ENCODE measurements around the gene TMEM184A.

Gene TMEM184A

GRCh38 chr7:1595027-1595426, 39.0 kb upstream of the TMEM184A start:
- Mint-ChIP-seq H3K27ac (no peak overlapping the region), H3K9me3 (peaks cover 7% of the 10 kb centered on the region in 2 donors), H3K4me3 (no peak overlapping the region), H3K27me3 (peaks cover 7 to 18% of the 10 kb centered on the region in 2 donors), H3K4me1 (peaks cover 31 to 35% of the 10 kb centered on the region in 2 donors), H3K36me3 (peaks cover 0 to 9% of the 10 kb centered on the region in 2 donors)
- DNase-seq (no peak), ATAC-seq (replicated peaks) (no peak)

- H3K27me3 Mint-ChIP-seq, result peaks cover 7 to 18% of the 10 kb centered on the region in 2 donors
- DNase-seq (no peak), ATAC-seq (replicated peaks) (no peak)
Measured at GRCh38 chr7:1593904-1594421, 38.0 kb upstream of the TMEM184A start.

DNA sequence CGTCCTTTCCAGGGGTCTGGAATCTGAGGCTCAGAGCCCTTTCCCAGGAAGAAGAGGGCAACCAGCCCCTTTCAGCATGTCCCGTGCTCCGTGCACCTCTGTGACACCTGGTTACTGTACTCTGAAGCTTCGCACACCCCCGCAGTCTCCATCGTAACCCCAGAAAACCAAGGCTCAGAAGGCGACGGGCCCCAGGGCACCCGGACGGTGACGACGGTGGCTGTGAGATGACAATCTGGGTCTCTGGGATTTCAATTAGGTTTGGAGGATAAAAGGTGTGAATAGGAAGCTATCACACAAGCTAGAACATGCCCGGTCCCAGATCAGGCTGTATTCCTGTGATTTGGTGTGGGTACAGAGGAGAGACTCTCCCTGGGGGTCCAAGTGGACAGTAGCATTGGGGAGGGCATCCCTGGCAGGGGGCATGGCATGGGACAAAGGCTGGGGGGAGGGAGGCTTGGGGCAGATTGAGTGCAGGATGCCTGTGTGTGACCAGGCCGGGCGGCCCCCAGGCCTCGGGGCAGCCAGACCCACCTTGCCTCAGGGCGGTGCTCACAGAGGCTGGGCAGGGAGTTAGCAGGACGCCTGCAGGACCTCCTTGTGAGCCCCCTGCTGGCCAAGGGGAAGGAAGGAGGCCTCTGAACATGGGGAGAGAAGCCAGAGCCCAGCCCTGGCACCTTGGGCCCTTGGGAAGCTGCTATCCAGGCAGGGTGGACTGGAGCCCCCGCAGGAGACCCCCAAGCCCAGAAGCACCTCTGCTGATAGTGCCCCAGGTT, 37.3 kb upstream of the TMEM184A start:
- Mint-ChIP-seq H3K9me3 (peaks cover 7% of the 10 kb centered on the region in 2 donors), H3K4me1 (peaks cover 29 to 35% of the 10 kb centered on the region in 2 donors), H3K27me3 (peaks cover 14 to 18% of the 10 kb centered on the region in 2 donors), H3K4me3 (no peak overlapping the region), H3K36me3 (peaks cover 0 to 12% of the 10 kb centered on the region in 2 donors), H3K27ac (peak overlapping the region; percentile 38)
- no peak for DNase-seq
- peak in 1 of 2 donors; percentile 25 for ATAC-seq (replicated peaks)

More at GRCh38 chr7:1593904-1594421, 38.0 kb upstream of the TMEM184A start:
- H3K27ac Mint-ChIP-seq, result no peak overlapping the region
- H3K4me3 Mint-ChIP-seq, result no peak overlapping the region
- H3K9me3 Mint-ChIP-seq, result peaks cover 7 to 8% of the 10 kb centered on the region in 2 donors
- peaks cover 31 to 35% of the 10 kb centered on the region in 2 donors for H3K4me1 Mint-ChIP-seq
- peaks cover 0 to 10% of the 10 kb centered on the region in 2 donors for H3K36me3 Mint-ChIP-seq

- peaks cover 6 to 7% of the 10 kb centered on the region in 2 donors for H3K9me3 Mint-ChIP-seq
- DNase-seq (peak; percentile 64), ATAC-seq (replicated peaks) (peak; percentile 74 to 77)
- H3K4me1 Mint-ChIP-seq, result peaks cover 28 to 35% of the 10 kb centered on the region in 2 donors
- H3K4me3 Mint-ChIP-seq, result peak overlapping the region; percentile 66 to 75
- peaks cover 0 to 11% of the 10 kb centered on the region in 2 donors for H3K36me3 Mint-ChIP-seq
- H3K27me3 Mint-ChIP-seq, result peaks cover 16 to 18% of the 10 kb centered on the region in 2 donors
- H3K27ac Mint-ChIP-seq, result peak overlapping the region; percentile 65
Measured at GRCh38 chr7:1592299-1592871, 36.4 kb upstream of the TMEM184A start.

DNA sequence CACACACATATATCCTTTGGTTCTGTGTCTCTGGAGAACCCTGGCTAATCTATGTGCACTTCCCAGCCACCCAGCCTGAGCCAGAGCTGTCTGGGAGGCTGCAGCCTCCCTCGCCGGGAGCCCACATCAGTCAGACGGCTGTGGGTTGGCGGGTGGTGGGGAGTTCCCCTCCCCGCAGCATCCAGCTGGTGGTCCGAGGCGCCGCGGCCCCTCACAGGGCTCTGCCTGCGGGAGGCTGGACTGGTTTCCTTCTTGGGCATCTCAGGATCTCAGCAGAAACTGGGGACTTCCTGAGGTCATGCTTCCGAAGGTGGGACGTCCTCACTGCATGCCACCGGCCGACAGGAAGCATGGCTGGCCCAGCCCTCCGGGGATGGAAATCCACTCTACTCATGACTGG, 35.9 kb upstream of the TMEM184A start:
- peak overlapping the region; percentile 65 for H3K27ac Mint-ChIP-seq
- H3K27me3 Mint-ChIP-seq, result peaks cover 16 to 18% of the 10 kb centered on the region in 2 donors
- H3K9me3 Mint-ChIP-seq, result peaks cover 6 to 7% of the 10 kb centered on the region in 2 donors
- peaks cover 0 to 11% of the 10 kb centered on the region in 2 donors for H3K36me3 Mint-ChIP-seq
- no peak for DNase-seq
- peak overlapping the region; percentile 66 to 75 for H3K4me3 Mint-ChIP-seq
- ATAC-seq (replicated peaks), result peak; percentile 44 to 48
- peaks cover 28 to 35% of the 10 kb centered on the region in 2 donors for H3K4me1 Mint-ChIP-seq

GRCh38 chr7:1591396-1591795, 35.4 kb upstream of the TMEM184A start:
- peaks cover 0 to 11% of the 10 kb centered on the region in 2 donors for H3K36me3 Mint-ChIP-seq
- H3K9me3 Mint-ChIP-seq, result peaks cover 6 to 7% of the 10 kb centered on the region in 2 donors
- DNase-seq (no peak), ATAC-seq (replicated peaks) (peak; percentile 1 to 5)
- H3K27me3 Mint-ChIP-seq, result peaks cover 16 to 18% of the 10 kb centered on the region in 2 donors
- H3K4me1 Mint-ChIP-seq, result peaks cover 28 to 35% of the 10 kb centered on the region in 2 donors
- H3K27ac Mint-ChIP-seq, result peak overlapping the region; percentile 65
- H3K4me3 Mint-ChIP-seq, result peak overlapping the region; percentile 66 to 75

DNA sequence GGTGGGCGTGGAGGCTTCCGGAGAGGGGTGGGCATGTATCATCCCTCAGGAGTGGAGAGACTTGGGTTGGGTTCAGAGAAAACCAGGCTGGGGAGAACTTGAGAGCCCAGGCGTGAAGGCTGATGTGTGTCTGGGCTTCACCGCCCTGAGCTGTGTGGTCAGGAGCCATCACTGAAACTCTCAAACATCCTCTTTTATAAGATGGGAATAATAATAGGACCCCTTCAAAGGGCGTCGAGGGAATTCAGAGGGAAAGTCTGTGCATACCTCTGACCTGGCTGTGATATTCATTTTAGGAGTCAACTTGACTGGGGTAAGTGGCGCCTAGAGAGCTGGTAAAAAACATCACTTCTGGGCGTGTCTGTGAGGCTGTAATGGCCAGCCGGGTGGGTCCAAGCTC, 34.9 kb upstream of the TMEM184A start:
- H3K27me3 Mint-ChIP-seq, result peaks cover 16 to 18% of the 10 kb centered on the region in 2 donors

GRCh38 chr7:1590476-1590875, 34.5 kb upstream of the TMEM184A start:
- Mint-ChIP-seq H3K36me3 (peaks cover 0 to 11% of the 10 kb centered on the region in 2 donors), H3K27me3 (peaks cover 16 to 18% of the 10 kb centered on the region in 2 donors), H3K4me1 (peaks cover 28 to 35% of the 10 kb centered on the region in 2 donors), H3K4me3 (peak overlapping the region in 1 of 2 donors; percentile 35), H3K9me3 (peaks cover 6 to 7% of the 10 kb centered on the region in 2 donors), H3K27ac (peak overlapping the region; percentile 38)
- ATAC-seq (replicated peaks) (no peak), DNase-seq (no peak)

More for the DNA sequence above, 34.9 kb upstream of the TMEM184A start:
- H3K27ac Mint-ChIP-seq, result peak overlapping the region; percentile 65
- H3K36me3 Mint-ChIP-seq, result peaks cover 0 to 11% of the 10 kb centered on the region in 2 donors
- DNase-seq, result peak; percentile 30
- peak overlapping the region; percentile 66 to 75 for H3K4me3 Mint-ChIP-seq
- ATAC-seq (replicated peaks), result peak; percentile 31 to 56
- H3K4me1 Mint-ChIP-seq, result peaks cover 28 to 35% of the 10 kb centered on the region in 2 donors
- H3K9me3 Mint-ChIP-seq, result peaks cover 6 to 7% of the 10 kb centered on the region in 2 donors

GRCh38 chr7:1588978-1589377, 33.0 kb upstream of the TMEM184A start:
- H3K36me3 Mint-ChIP-seq, result peaks cover 2 to 16% of the 10 kb centered on the region in 2 donors
- peaks cover 0 to 5% of the 10 kb centered on the region in 2 donors for H3K9me3 Mint-ChIP-seq
- H3K4me3 Mint-ChIP-seq, result no peak overlapping the region
- H3K27me3 Mint-ChIP-seq, result peaks cover 10 to 16% of the 10 kb centered on the region in 2 donors
- H3K4me1 Mint-ChIP-seq, result peaks cover 31 to 35% of the 10 kb centered on the region in 2 donors
- ATAC-seq (replicated peaks) (no peak), DNase-seq (no peak)
- H3K27ac Mint-ChIP-seq, result no peak overlapping the region

DNA sequence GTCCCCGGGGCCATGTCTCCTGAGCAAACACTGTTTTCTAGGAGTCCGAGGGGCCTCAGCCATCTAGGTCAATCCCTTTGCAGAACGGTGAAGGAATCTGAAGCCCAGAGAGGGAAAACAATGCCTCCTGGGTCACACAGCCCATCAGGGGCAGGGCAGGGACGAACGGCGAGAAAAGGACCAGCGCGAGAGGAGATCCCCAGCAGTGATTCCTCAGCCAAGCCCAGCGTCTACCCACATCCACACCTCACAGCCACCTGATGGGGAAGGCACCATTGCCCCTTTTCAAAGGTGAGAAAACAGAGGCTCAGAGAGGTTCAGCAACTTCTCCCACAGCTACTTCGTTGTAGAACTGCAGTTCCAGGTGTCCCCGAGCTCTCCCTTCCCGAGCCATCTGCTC, 31.7 kb upstream of the TMEM184A start:
- Mint-ChIP-seq H3K27ac (no peak overlapping the region), H3K4me3 (no peak overlapping the region), H3K27me3 (peaks cover 10 to 16% of the 10 kb centered on the region in 2 donors), H3K4me1 (peaks cover 25 to 27% of the 10 kb centered on the region in 2 donors), H3K36me3 (peaks cover 2 to 16% of the 10 kb centered on the region in 2 donors), H3K9me3 (peaks cover 0 to 5% of the 10 kb centered on the region in 2 donors)
- DNase-seq (no peak), ATAC-seq (replicated peaks) (no peak)

GRCh38 chr7:1586827-1587705, 31.1 kb upstream of the TMEM184A start:
- DNase-seq (no peak), ATAC-seq (replicated peaks) (no peak)
- Mint-ChIP-seq H3K9me3 (peaks cover 0 to 5% of the 10 kb centered on the region in 2 donors), H3K4me3 (no peak overlapping the region), H3K27ac (no peak overlapping the region), H3K36me3 (peaks cover 2 to 16% of the 10 kb centered on the region in 2 donors), H3K4me1 (peaks cover 20% of the 10 kb centered on the region in 2 donors), H3K27me3 (peaks cover 10 to 16% of the 10 kb centered on the region in 2 donors)

GRCh38 chr7:1586126-1586826, 30.3 kb upstream of the TMEM184A start:
- peaks cover 0 to 5% of the 10 kb centered on the region in 2 donors for H3K9me3 Mint-ChIP-seq
- H3K4me1 Mint-ChIP-seq, result peaks cover 12 to 14% of the 10 kb centered on the region in 2 donors
- H3K27me3 Mint-ChIP-seq, result peaks cover 4 to 10% of the 10 kb centered on the region in 2 donors
- no peak for ATAC-seq (replicated peaks)
- peaks cover 3 to 16% of the 10 kb centered on the region in 2 donors for H3K36me3 Mint-ChIP-seq
- no peak for DNase-seq
- no peak overlapping the region for H3K27ac Mint-ChIP-seq
- H3K4me3 Mint-ChIP-seq, result no peak overlapping the region

Measured in stimulated activated naive B cell treated with anti-CD40 and anti-IgM and Interleukin-4, amounts not matched to agents 10 μg/mL and 1 μg/mL and 100 μg/mL, for 72 hours (primary cell).